Measurements from ENCODE around the gene TMEM132A. TPM values are rescaled to one million over a fixed set of nuclear protein-coding genes. Genes with fewer than 3 reads are reported as not detected.

TMEM132A gene
- total and polyA plus RNA-seq, 2 donors (not counting 1 experiment from before 2014, with no cell fraction given), result 6.9 to 13.2 TPM

DNA sequence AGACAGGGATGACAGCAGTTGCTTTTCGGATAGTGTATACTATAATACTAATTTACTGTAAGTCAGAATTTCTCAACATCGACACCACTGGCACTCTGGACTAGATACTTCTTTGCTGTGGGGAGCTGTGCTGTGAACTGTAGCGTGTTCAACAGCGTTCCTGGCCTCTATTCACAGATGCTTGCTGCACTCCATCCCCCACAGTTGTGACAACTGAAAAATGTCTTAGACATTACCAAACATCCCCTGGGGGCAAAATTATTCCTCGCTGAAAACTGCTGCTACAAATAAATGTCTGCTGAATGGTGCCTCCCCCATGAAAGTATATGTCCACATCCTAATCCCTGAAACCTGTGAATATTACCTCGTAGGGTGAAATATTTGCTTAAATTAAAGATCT lies 35.2 kb downstream of the TMEM132A start:
- Histone ChIP-seq H3K4me3 (replicated peaks in 1 of 4; ENCODE audit: control extremely low read depth in 1 of 4, insufficient read depth in 1 of 4, low read depth in 3 of 4, low read length in 4 of 4) (no peak overlapping the region), H3K27ac (ENCODE audit: insufficient read depth, low read length) (no peak overlapping the region), H3K27me3 (ENCODE audit: control insufficient read depth, insufficient read depth, low read length) (peaks cover 3% of the 10 kb centered on the region), H3K9ac (ENCODE audit: insufficient read depth, low read length) (no peak overlapping the region), H3K79me2 (ENCODE audit: control insufficient read depth, insufficient read depth, low read length) (no peaks in the 10 kb centered on the region), H4K20me1 (ENCODE audit: control insufficient read depth, extremely low read depth, insufficient read depth, low read length) (no peaks in the 10 kb centered on the region), H3K4me2 (ENCODE audit: extremely low read depth, insufficient read depth, low read length) (no peak overlapping the region), H3K36me3 (ENCODE audit: control insufficient read depth, insufficient read depth, low read length) (no peaks in the 10 kb centered on the region), H3K9me3 (ENCODE audit: control insufficient read depth, insufficient read depth, low read depth, low read length) (no peaks in the 10 kb centered on the region), H3K4me1 (ENCODE audit: control insufficient read depth, extremely low read depth, insufficient read depth, low read length) (no peaks in the 10 kb centered on the region), H2AFZ (ENCODE audit: low read length) (no peak overlapping the region)
- DNase-seq (ENCODE audit: low read depth in 2 of 2), result no peak
- no peak for TF ChIP-seq EZH2 (IDR thresholded peaks at IDR 0.05; ENCODE audit: low read length, missing control alignments)
- TF ChIP-seq, protein P1, sequence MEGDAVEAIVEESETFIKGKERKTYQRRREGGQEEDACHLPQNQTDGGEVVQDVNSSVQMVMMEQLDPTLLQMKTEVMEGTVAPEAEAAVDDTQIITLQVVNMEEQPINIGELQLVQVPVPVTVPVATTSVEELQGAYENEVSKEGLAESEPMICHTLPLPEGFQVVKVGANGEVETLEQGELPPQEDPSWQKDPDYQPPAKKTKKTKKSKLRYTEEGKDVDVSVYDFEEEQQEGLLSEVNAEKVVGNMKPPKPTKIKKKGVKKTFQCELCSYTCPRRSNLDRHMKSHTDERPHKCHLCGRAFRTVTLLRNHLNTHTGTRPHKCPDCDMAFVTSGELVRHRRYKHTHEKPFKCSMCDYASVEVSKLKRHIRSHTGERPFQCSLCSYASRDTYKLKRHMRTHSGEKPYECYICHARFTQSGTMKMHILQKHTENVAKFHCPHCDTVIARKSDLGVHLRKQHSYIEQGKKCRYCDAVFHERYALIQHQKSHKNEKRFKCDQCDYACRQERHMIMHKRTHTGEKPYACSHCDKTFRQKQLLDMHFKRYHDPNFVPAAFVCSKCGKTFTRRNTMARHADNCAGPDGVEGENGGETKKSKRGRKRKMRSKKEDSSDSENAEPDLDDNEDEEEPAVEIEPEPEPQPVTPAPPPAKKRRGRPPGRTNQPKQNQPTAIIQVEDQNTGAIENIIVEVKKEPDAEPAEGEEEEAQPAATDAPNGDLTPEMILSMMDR (conservative IDR thresholded peaks at IDR 0.05 in 1 of 2, IDR thresholded peaks at IDR 0.05 in 1 of 2; ENCODE audit: low read depth in 1 of 2, low read length in 2 of 2), result no peak

DNA sequence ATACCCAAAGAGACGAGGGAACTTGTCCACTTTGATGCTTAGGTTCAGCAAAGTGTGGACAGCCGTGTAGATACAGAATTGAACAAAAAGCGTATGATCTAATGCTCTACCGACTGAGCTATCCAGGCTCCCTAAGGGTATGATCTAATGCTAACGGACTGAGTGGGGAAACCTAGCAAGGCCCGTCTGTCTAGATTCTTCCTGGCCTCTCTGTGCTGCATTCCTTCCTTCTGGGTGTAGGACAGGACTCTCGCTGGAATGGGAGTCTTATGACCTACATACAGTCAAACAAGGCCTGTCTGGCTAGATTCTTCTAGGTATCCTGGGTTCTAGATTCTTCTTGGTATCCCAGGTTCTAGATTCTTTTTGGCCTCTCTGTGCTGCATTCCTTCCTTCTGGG lies 36.1 kb downstream of the TMEM132A start:
- H2AFZ ChIP-seq (ENCODE audit: low read length), result no peak overlapping the region
- H4K20me1 ChIP-seq (ENCODE audit: control insufficient read depth, extremely low read depth, insufficient read depth, low read length), result no peaks in the 10 kb centered on the region
- H3K36me3 ChIP-seq (ENCODE audit: control insufficient read depth, insufficient read depth, low read length), result no peaks in the 10 kb centered on the region
- H3K4me2 ChIP-seq (ENCODE audit: extremely low read depth, insufficient read depth, low read length), result no peak overlapping the region
- H3K79me2 ChIP-seq (ENCODE audit: control insufficient read depth, insufficient read depth, low read length), result no peaks in the 10 kb centered on the region
- H3K4me3 ChIP-seq (replicated peaks in 1 of 4; ENCODE audit: control extremely low read depth in 1 of 4, insufficient read depth in 1 of 4, low read depth in 3 of 4, low read length in 4 of 4), result no peak overlapping the region
- H3K27ac ChIP-seq (ENCODE audit: insufficient read depth, low read length), result no peak overlapping the region
- H3K9me3 ChIP-seq (ENCODE audit: control insufficient read depth, insufficient read depth, low read depth, low read length), result no peaks in the 10 kb centered on the region
- H3K9ac ChIP-seq (ENCODE audit: insufficient read depth, low read length), result no peak overlapping the region
- H3K4me1 ChIP-seq (ENCODE audit: control insufficient read depth, extremely low read depth, insufficient read depth, low read length), result no peaks in the 10 kb centered on the region
- no peak for DNase-seq (ENCODE audit: low read depth in 2 of 2)
- H3K27me3 ChIP-seq (ENCODE audit: control insufficient read depth, insufficient read depth, low read length), result peaks cover 3% of the 10 kb centered on the region
- TF ChIP-seq, protein P1 (conservative IDR thresholded peaks at IDR 0.05 in 1 of 2, IDR thresholded peaks at IDR 0.05 in 1 of 2; ENCODE audit: low read depth in 1 of 2, low read length in 2 of 2), result no peak
- TF ChIP-seq EZH2 (IDR thresholded peaks at IDR 0.05; ENCODE audit: low read length, missing control alignments), result no peak

DNA sequence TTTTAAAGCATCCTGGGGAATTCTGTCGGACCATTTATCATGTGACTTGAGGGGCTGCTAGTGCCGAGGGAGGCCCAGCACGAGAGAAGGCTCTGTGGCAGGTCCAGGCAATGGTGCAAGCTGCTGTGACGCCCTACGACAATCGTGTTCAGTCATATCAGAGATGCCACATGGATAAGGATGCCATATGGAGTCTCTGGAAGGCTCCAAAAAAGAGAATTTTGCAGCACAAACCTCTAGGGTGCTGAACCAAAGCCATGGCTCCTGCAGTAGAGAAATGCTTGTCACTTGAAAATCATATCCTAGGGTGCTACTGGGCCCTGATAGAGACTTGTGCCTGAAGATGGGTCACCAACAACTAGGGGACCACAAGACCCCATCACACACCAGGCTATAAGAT lies 40.5 kb downstream of the TMEM132A start:
- DNase-seq (ENCODE audit: low read depth in 2 of 2), result no peak
- no peaks in the 10 kb centered on the region for H4K20me1 ChIP-seq (ENCODE audit: control insufficient read depth, extremely low read depth, insufficient read depth, low read length)
- H3K4me1 ChIP-seq (ENCODE audit: control insufficient read depth, extremely low read depth, insufficient read depth, low read length), result no peaks in the 10 kb centered on the region
- H3K27me3 ChIP-seq (ENCODE audit: control insufficient read depth, insufficient read depth, low read length), result peaks cover 6% of the 10 kb centered on the region
- TF ChIP-seq, protein P1 (conservative IDR thresholded peaks at IDR 0.05 in 1 of 2, IDR thresholded peaks at IDR 0.05 in 1 of 2; ENCODE audit: low read depth in 1 of 2, low read length in 2 of 2), result no peak
- TF ChIP-seq EZH2 (IDR thresholded peaks at IDR 0.05; ENCODE audit: low read length, missing control alignments), result no peak
- H3K27ac ChIP-seq (ENCODE audit: insufficient read depth, low read length), result no peak overlapping the region
- H3K79me2 ChIP-seq (ENCODE audit: control insufficient read depth, insufficient read depth, low read length), result no peaks in the 10 kb centered on the region
- H3K9me3 ChIP-seq (ENCODE audit: control insufficient read depth, insufficient read depth, low read depth, low read length), result no peaks in the 10 kb centered on the region
- H3K36me3 ChIP-seq (ENCODE audit: control insufficient read depth, insufficient read depth, low read length), result no peaks in the 10 kb centered on the region
- H3K9ac ChIP-seq (ENCODE audit: insufficient read depth, low read length), result no peak overlapping the region
- H2AFZ ChIP-seq (ENCODE audit: low read length), result no peak overlapping the region
- no peak overlapping the region for H3K4me3 ChIP-seq (replicated peaks in 1 of 4; ENCODE audit: control extremely low read depth in 1 of 4, insufficient read depth in 1 of 4, low read depth in 3 of 4, low read length in 4 of 4)
- H3K4me2 ChIP-seq (ENCODE audit: extremely low read depth, insufficient read depth, low read length), result no peak overlapping the region
